ENCODE measurements around the gene PTGER1. TPM values are rescaled to one million over a fixed set of nuclear protein-coding genes. Genes with fewer than 3 reads are reported as not detected.

Gene PTGER1
- total and polyA plus RNA-seq, 2 of the 13 experiments (the other 11 are each of a cell fraction or from before 2014, with no cell fraction given): 0.13 TPM; not detected in 1

- TF ChIP-seq ZNF883 (CRISPR knock-in tag; IDR thresholded peaks at IDR 0.05; ENCODE audit: not compliant biosample characterization): no peak
- no peak for TF ChIP-seq FOXA1 (IDR thresholded peaks at IDR 0.05)
- TF ChIP-seq FOXA1 (CRISPR knock-in tag; IDR thresholded peaks at IDR 0.05): 0 out of 2 replicates have a peak, but pooled peaks have one; percentile 45
- 0 out of 2 replicates have a peak, but pooled peaks have one; percentile 15 for TF ChIP-seq ELF1 (CRISPR knock-in tag; IDR thresholded peaks at IDR 0.05)
- TF ChIP-seq EP300 (IDR thresholded peaks at IDR 0.05; ENCODE audit: low read depth in 2 of 2, low read length in 2 of 2): no peak
- TF ChIP-seq EP300 (CRISPR knock-in tag; IDR thresholded peaks at IDR 0.05; ENCODE audit: borderline replicate concordance): 0 out of 2 replicates have a peak, but pooled peaks have one; percentile 16
- no peak for TF ChIP-seq ZNF780A (CRISPR knock-in tag; IDR thresholded peaks at IDR 0.05)
- TF ChIP-seq WIZ (CRISPR knock-in tag; IDR thresholded peaks at IDR 0.05): no peak
- TF ChIP-seq ZNF407 (CRISPR knock-in tag; IDR thresholded peaks at IDR 0.05; ENCODE audit: not compliant biosample characterization): no peak
- TF ChIP-seq TEAD3 (CRISPR knock-in tag; optimal IDR thresholded peaks at IDR 0.05; ENCODE audit: borderline replicate concordance): peak; percentile 25
- no peak for TF ChIP-seq MXD4 (CRISPR knock-in tag; IDR thresholded peaks at IDR 0.05)
- TF ChIP-seq ZNF546 (CRISPR knock-in tag; conservative IDR thresholded peaks at IDR 0.05): 0 out of 2 replicates have a peak, but pooled peaks have one; percentile 39
- no peak for TF ChIP-seq ARNT2 (CRISPR knock-in tag; IDR thresholded peaks at IDR 0.05; ENCODE audit: low read depth)
- TF ChIP-seq BCL6 (CRISPR knock-in tag; IDR thresholded peaks at IDR 0.05): 0 out of 2 replicates have a peak, but pooled peaks have one; percentile 18
- no peak for TF ChIP-seq DBP (CRISPR knock-in tag; IDR thresholded peaks at IDR 0.05; ENCODE audit: not compliant biosample characterization)
- no peak for TF ChIP-seq RORA (CRISPR knock-in tag; IDR thresholded peaks at IDR 0.05)
- TF ChIP-seq ZNF572 (CRISPR knock-in tag; IDR thresholded peaks at IDR 0.05): 0 out of 2 replicates have a peak, but pooled peaks have one; percentile 13
- peak; percentile 19 for TF ChIP-seq PHF21A (CRISPR knock-in tag; IDR thresholded peaks at IDR 0.05)
- no peak for TF ChIP-seq FOXO4 (CRISPR knock-in tag; conservative IDR thresholded peaks at IDR 0.05)
- peak; percentile 61 for TF ChIP-seq NFKB2 (CRISPR knock-in tag; IDR thresholded peaks at IDR 0.05; ENCODE audit: borderline replicate concordance)
Observed at GRCh38 chr19:14497228-14497921, 22.2 kb upstream of the PTGER1 start (continued).
